WTC11 (cell line): Measurements from ENCODE around the gene TMEM184A.

Source experiments
- EMX1 ChIP-seq: fragments of 250-450 bp; sonication (Bioruptor Pico); IDR thresholded peaks from 2 replicates; pipeline ENCODE4 v1.8.0; 2021; ENCODE audit warnings: mild to moderate bottlenecking
- FOXP1 ChIP-seq: sonication (generic); formaldehyde crosslinking; IDR thresholded peaks from 2 replicates; pipeline ENCODE4 v1.8.0; 2022; ENCODE audit warnings: missing genetic modification reagents, mild to moderate bottlenecking, moderate library complexity, borderline replicate concordance
- NR1H2 ChIP-seq: sonication (generic); formaldehyde crosslinking; IDR thresholded peaks from 2 replicates; pipeline ENCODE4 v1.9.0; 2021; ENCODE audit warnings: mild to moderate bottlenecking, moderate library complexity, missing genetic modification reagents
- SP1 ChIP-seq: sonication (generic); formaldehyde crosslinking; conservative IDR thresholded peaks from 2 replicates; pipeline ENCODE4 v1.8.1; 2022; ENCODE audit warnings: missing genetic modification reagents
- ZNF317 ChIP-seq: sonication (generic); formaldehyde crosslinking; IDR thresholded peaks from 2 replicates; pipeline ENCODE4 v1.8.1; 2023; ENCODE audit warnings: low read depth, mild to moderate bottlenecking, moderate library complexity, missing genetic modification reagents, borderline replicate concordance
- TF ChIP-seq, protein P1 (sequence below): fragments of 200-600 bp; IDR thresholded peaks from 2 replicates; pipeline ENCODE4 v1.8.0; 2022; ENCODE audit warnings: antibody characterized with exemption

DNA sequence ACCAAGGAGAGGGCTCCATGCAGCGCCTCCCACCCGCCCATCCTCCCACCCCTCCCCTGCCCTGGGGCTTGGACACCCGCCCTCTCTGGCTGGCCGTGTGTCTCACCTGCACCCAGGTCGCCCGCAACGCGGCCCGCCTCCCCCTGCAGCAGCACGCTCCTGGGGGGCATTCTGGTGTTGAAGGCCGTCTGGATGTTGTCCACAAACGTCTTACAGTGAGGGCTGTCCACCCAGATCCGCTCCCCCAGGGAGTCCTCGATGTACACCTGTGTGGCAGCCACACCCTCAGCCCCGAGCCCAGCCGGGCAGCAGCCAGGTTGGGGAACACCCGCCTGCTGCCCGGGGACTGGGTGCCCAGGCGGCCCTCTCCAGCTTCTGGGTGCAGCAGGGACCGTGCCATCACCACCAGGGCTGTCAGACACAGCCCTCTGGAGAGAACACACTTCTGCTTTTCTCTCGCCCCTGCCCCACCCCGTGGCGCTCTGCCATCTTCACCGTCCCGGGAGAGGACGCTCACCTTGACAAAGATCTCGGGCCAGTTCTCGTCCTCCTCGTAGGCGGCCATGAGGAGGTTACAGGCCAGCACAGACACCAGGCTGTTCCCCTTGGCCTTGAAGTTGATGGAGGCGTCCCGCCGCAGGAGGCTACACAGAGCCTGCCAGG, 56.5 kb downstream of the TMEM184A start:
- TF ChIP-seq, protein P1, sequence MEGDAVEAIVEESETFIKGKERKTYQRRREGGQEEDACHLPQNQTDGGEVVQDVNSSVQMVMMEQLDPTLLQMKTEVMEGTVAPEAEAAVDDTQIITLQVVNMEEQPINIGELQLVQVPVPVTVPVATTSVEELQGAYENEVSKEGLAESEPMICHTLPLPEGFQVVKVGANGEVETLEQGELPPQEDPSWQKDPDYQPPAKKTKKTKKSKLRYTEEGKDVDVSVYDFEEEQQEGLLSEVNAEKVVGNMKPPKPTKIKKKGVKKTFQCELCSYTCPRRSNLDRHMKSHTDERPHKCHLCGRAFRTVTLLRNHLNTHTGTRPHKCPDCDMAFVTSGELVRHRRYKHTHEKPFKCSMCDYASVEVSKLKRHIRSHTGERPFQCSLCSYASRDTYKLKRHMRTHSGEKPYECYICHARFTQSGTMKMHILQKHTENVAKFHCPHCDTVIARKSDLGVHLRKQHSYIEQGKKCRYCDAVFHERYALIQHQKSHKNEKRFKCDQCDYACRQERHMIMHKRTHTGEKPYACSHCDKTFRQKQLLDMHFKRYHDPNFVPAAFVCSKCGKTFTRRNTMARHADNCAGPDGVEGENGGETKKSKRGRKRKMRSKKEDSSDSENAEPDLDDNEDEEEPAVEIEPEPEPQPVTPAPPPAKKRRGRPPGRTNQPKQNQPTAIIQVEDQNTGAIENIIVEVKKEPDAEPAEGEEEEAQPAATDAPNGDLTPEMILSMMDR, result no peak
- TF ChIP-seq ZNF317 (no peak), SP1 (CRISPR knock-in tag) (no peak), NR1H2 (CRISPR knock-in tag) (no peak), EMX1 (CRISPR knock-in tag) (no peak), FOXP1 (CRISPR knock-in tag) (no peak)
